Dedifferentiated amniotic fluid mesenchymal stem cell (primary cell): ENCODE results near the gene FARP2.

Experiments
- DNase-seq: peaks from one replicate; pipeline ENCODE4 v3.0.0-alpha.2; 2016; ENCODE audit errors: extremely low spot score

The FARP2 gene

DNA sequence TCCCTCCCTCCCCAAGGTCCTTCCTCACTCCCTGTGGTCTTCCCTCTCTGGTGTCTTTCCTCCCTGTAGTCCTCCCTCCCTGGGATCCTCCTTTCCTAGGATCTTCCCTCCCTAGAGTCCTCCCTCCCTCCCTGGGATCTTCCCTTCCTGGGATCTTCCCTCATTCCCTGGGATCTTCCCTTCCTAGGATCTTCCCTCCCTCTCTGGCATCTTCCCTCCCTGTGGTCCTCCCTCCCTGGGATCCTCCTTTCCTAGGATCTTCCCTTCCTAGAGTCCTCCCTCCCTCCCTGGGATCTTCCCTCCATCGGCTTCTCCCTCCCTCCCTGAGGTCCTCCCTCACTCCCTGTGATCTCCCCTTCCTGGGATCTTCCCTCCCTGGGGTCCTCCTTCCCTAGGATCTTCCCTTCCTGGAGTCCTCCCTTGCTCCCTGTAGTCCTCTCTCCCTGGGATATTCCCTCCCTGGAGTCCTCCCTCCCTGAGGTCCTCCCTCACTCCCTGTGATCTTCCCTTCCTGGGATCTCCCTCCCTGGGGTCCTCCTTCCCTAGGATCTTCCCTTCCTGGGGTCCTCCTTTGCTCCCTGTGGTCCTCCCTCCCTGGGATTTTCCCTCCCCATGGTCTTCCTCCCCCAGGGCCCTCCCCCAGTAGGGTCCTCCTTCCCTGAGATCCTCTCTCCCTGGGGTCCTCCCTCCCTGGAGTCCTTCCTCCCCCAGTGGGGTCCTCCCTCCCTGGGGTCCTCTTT lies 129.3 kb downstream of the FARP2 start:
- DNase-seq = no peak

- no peak for DNase-seq
Measured at GRCh38 chr2:241489088-241489487, 133.0 kb downstream of the FARP2 start.

GRCh38 chr2:241489733-241490680 lies 133.9 kb downstream of the FARP2 start:
- DNase-seq = no peak

GRCh38 chr2:241490825-241491506 lies 134.9 kb downstream of the FARP2 start:
- DNase-seq = no peak

GRCh38 chr2:241491549-241492173 lies 135.6 kb downstream of the FARP2 start:
- no peak for DNase-seq

- DNase-seq = no peak
Measured at GRCh38 chr2:241492174-241492565, 136.1 kb downstream of the FARP2 start.

GRCh38 chr2:241493092-241493491 lies 137.0 kb downstream of the FARP2 start:
- no peak for DNase-seq

GRCh38 chr2:241494311-241494908 lies 138.3 kb downstream of the FARP2 start:
- DNase-seq = no peak

DNA sequence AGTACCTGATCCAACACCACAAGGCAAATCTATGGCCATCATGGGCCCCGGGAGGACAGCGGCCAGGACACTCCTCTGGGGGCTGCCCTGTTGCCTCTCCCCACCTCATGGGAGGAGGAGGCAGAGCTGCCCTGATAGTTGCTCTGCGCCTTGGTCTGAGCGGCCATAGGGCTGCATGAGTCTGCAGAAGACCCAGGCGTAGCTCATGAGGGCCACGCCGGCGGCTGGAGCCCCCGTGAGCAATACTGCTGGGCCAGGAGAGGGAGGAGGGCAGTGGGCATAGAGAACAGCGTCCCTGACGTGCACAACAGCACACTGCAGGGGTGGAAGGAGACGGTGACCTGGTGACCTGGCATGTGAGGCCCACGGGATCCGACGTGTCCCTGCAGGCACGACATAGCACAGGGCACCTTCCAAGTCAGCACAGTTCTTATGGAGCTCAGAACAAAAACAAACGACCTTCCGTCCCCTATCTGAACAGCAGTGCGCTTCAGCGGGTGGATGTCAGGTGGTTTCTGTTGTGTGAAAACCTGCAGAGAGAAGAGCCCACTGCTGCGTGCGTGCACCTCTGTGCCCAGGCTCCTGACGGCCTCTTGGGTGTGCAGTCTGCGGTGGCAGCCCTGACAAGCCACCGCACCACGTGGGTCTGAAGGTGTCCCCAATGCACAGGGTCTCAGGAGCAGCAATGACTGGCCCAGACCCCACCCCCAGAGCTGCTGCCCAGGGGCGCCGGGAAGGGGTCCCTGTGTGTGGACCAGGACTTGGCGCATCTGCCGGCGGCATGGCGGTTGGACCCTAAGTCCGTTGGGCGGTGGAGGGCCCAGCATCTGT lies 139.3 kb downstream of the FARP2 start:
- no peak for DNase-seq

DNA sequence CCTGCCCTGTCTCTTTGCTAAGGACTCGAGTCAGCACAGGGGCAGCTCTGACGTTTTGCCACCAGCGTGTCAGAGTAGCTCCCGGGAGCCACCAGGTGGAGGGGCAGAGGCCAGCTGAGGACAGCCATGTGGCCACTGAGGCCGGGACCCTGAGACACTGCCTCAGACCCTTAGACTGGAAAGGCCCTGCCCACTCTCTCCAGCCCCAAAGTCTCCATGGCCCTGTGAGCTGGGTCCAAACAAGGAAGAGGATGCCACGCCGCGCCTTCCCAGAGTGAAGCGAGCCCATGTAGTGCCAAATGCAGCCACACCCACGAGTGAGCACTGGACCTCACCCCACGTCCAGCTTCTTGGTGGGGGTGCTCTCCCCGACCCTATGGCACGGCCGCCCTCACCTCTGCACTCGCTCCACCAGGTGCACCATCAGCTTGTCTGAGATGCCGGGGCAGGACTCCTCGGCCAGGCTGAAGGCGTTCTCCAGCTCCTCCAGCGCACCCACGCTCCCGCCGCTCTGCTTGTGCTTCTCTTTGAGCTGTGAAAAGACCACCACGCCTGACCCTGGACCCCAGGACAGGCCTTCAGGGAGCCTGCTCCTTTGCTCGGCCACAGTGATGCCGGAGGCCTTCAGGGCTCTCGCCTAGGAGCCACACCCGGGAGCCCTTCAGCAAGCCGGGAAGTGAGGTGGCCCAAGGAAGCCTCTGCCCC lies 140.1 kb downstream of the FARP2 start:
- DNase-seq = no peak

DNA sequence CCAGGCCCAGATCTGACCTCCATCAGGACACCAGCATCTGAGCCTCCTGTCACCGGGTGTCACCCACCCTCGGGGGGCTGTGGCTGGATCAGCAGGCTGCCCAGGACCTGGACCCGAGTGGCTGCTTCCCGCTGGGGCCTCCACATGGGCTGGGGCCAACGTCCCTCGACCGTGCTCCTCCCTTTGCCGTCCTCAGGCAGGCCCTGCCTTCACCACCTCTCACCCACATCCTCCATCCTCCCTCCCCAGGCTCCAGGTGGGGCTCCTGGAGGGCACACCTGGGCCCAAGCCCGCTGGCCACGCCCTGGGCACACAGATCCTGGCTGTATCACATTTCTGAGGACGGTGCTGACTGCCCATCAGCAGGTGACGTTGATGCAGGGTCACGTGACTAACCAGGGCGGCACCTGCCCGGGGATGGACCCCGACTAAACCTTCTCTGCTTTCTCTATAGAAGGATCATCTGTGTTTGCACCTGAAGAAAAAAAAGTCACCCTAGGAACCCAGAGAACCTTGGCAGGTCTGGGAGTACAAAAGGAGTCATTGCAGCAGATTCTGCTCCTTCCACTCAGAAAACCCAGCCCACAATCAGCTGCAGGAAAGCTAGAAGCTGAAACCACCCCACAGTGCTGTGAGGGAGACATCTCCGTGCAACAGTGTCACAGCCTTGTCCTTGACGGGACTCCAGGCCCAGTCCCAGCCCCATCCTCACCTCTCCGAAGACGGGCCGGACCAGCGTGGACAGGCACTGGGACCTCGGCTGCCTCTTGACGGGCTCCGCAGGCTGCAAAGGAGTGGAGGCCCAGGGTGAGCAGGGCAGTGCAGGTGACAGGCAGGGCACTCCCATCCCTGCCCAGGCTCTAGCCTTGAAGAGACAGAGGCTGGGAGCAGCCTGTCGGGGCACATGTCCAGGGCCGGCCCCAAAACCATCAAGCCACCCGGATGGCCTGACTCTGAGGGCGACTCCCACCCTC lies 141.1 kb downstream of the FARP2 start:
- no peak for DNase-seq

- no peak for DNase-seq
Measured at GRCh38 chr2:241498115-241499070, 142.3 kb downstream of the FARP2 start.

DNA sequence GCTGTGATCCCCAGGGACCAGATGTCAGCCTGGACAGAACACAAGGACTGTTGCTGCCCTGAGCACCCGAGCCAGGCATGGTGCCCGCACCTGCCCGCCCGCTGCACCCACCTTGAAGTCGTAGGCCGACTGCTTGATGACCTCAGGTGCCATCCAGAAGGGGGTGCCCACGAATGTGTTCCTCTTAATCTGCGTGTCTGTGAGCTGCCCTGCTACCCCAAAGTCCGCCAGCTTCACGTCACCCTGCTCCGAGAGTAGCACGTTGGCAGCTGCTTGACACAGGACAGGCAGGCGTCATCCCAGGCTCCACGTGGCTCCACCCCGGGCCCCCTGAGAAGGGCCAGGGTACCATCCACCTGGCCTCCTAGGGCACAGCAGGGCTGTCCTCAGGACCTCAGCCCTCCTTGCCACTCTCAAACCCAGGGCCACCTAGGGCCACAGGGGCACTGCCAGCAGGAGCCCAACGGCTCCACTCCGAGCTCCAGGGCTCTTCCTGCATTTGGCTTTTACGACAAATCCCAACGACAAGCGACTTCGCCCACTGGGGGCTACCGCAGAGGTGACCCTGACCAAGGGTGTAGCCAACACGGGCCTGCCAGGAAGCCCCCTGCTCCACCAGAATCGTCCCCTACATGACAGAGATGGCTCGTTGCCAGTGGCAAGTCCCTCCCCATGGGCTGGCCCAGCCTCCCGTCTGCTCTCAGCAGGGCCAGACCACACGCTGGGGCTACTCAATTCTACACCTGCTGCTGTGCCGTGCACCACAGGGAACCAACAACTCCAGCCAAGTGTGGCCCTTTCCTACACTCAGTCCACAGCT lies 143.3 kb downstream of the FARP2 start:
- DNase-seq = no peak

- no peak for DNase-seq
Measured at GRCh38 chr2:241500016-241500415, 143.9 kb downstream of the FARP2 start.

DNA sequence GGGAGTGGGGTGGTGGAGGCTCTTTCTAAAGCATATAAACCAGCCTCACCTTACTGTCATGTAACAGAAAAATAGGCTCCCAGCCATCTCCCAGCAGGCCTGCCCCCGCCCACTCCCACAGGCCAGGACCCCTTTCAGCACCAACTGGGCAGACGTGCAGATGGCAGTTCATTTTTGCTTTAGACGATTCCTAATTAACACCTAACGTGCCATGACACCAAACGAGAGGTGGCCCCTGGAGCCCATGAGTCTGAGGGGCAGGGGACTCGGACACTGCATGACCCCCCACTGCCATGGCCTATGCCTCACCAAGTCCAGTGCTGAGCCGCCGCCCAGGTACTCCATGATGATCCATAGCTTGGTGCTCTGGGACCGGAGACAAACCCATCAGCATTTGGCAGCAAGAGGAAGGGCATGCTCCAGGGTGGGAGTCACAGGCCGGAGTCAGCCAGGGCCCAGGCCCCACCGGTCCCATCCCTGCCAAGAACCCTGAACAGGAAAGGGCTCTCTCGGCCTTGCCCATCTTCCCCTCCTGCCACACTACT lies 144.4 kb downstream of the FARP2 start:
- DNase-seq = no peak

- DNase-seq = no peak
Measured at GRCh38 chr2:241501099-241501541, 145.0 kb downstream of the FARP2 start.
